ENCODE results near the gene HADHB. TPM values are rescaled to one million over a fixed set of nuclear protein-coding genes. Genes with fewer than 3 reads are reported as not detected.
"Not testable (repeated sequence)": the region's sequence is repeated elsewhere in the genome, so short reads cannot be mapped to it uniquely, and the experiment has no call there.

Gene HADHB
- total and polyA plus RNA-seq, 2 donors (not counting 1 experiment from before 2014, with no cell fraction given): 130 to 151 TPM

DNA sequence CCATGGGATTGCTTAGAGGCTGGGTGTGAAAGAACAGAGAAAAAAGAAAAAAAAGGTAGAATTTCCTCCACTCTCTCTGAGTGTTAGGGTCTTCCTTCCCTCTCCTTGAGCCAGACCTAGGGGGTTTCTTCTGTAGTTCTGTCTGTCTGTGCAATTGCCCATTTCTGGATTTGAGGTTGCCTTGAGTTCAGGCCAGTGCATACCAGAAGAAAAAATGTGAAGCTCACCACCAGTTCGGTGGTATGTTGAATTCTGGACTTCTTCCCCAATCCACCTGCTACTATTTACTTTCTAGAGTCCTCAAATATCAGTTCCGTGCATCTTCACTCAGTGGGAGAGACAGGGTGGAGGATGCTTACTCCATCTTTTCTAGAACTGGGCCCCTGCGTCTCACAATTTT lies 85.9 kb downstream of the HADHB start:
- peak in 1 of 2 donors; percentile 36 for DNase-seq (ENCODE audit: low read depth in 2 of 2)

GRCh38 chr2:26331321-26331720 lies 86.6 kb downstream of the HADHB start:
- H3K27me3 ChIP-seq (ENCODE audit: control insufficient read depth, insufficient read depth, low read length); H3K4me3 ChIP-seq (replicated peaks in 1 of 4; ENCODE audit: control extremely low read depth in 1 of 4, insufficient read depth in 1 of 4, low read depth in 3 of 4, low read length in 4 of 4); H3K36me3 ChIP-seq (ENCODE audit: control insufficient read depth, insufficient read depth, low read length); H3K79me2 ChIP-seq (ENCODE audit: control insufficient read depth, insufficient read depth, low read length); DNase-seq (ENCODE audit: low read depth in 2 of 2); H2AFZ ChIP-seq (ENCODE audit: low read length); H3K9ac ChIP-seq (ENCODE audit: insufficient read depth, low read length); H3K4me2 ChIP-seq (ENCODE audit: extremely low read depth, insufficient read depth, low read length); H3K9me3 ChIP-seq (ENCODE audit: control insufficient read depth, insufficient read depth, low read depth, low read length); H4K20me1 ChIP-seq (ENCODE audit: control insufficient read depth, extremely low read depth, insufficient read depth, low read length); H3K4me1 ChIP-seq (ENCODE audit: control insufficient read depth, extremely low read depth, insufficient read depth, low read length); H3K27ac ChIP-seq (ENCODE audit: insufficient read depth, low read length): not testable (repeated sequence)

More for the DNA sequence above, 85.9 kb downstream of the HADHB start:
- Histone ChIP-seq H3K4me1 (ENCODE audit: control insufficient read depth, extremely low read depth, insufficient read depth, low read length) (peaks cover 2% of the 10 kb centered on the region), H3K4me3 (replicated peaks in 1 of 4; ENCODE audit: control extremely low read depth in 1 of 4, insufficient read depth in 1 of 4, low read depth in 3 of 4, low read length in 4 of 4) (no peak overlapping the region), H2AFZ (ENCODE audit: low read length) (no peak overlapping the region), H3K4me2 (ENCODE audit: extremely low read depth, insufficient read depth, low read length) (no peak overlapping the region), H3K36me3 (ENCODE audit: control insufficient read depth, insufficient read depth, low read length) (no peaks in the 10 kb centered on the region), H3K27me3 (ENCODE audit: control insufficient read depth, insufficient read depth, low read length) (no peaks in the 10 kb centered on the region), H3K27ac (ENCODE audit: insufficient read depth, low read length) (no peak overlapping the region), H3K9ac (ENCODE audit: insufficient read depth, low read length) (no peak overlapping the region), H3K79me2 (ENCODE audit: control insufficient read depth, insufficient read depth, low read length) (no peaks in the 10 kb centered on the region), H3K9me3 (ENCODE audit: control insufficient read depth, insufficient read depth, low read depth, low read length) (no peaks in the 10 kb centered on the region), H4K20me1 (ENCODE audit: control insufficient read depth, extremely low read depth, insufficient read depth, low read length) (no peaks in the 10 kb centered on the region)
- TF ChIP-seq CTCF (conservative IDR thresholded peaks at IDR 0.05 in 1 of 2, IDR thresholded peaks at IDR 0.05 in 1 of 2; ENCODE audit: low read depth in 1 of 2, low read length in 2 of 2) (no peak), EZH2 (IDR thresholded peaks at IDR 0.05; ENCODE audit: low read length, missing control alignments) (no peak)

DNA sequence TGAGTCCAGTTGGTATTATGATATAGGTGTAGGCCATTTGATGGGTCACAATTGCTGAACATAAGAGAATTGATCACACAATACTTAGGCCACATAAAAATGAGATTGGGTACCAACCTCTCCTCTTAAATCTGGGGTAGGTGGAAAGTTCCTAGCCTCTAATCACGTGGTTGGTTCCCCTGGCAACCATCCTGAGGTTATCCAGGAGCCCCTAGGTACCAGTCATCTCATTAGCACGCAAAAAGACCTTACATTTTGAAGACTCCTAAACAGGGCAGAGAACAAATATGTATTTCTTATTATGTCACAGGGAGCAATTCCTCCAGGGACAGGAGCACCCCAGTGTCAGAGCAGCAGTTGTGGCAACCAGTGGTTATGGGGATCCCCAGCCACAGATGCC lies 88.6 kb downstream of the HADHB start:
- no peaks in the 10 kb centered on the region for H3K36me3 ChIP-seq (ENCODE audit: control insufficient read depth, insufficient read depth, low read length)
- no peak overlapping the region for H3K4me2 ChIP-seq (ENCODE audit: extremely low read depth, insufficient read depth, low read length)
- H3K79me2 ChIP-seq (ENCODE audit: control insufficient read depth, insufficient read depth, low read length): no peaks in the 10 kb centered on the region
- DNase-seq (ENCODE audit: low read depth in 2 of 2): no peak
- TF ChIP-seq EZH2 (IDR thresholded peaks at IDR 0.05; ENCODE audit: low read length, missing control alignments) (no peak), CTCF (conservative IDR thresholded peaks at IDR 0.05 in 1 of 2, IDR thresholded peaks at IDR 0.05 in 1 of 2; ENCODE audit: low read depth in 1 of 2, low read length in 2 of 2) (no peak)
- H3K9me3 ChIP-seq (ENCODE audit: control insufficient read depth, insufficient read depth, low read depth, low read length): no peaks in the 10 kb centered on the region
- no peak overlapping the region for H3K27ac ChIP-seq (ENCODE audit: insufficient read depth, low read length)
- no peaks in the 10 kb centered on the region for H3K27me3 ChIP-seq (ENCODE audit: control insufficient read depth, insufficient read depth, low read length)
- no peak overlapping the region for H3K4me3 ChIP-seq (replicated peaks in 1 of 4; ENCODE audit: control extremely low read depth in 1 of 4, insufficient read depth in 1 of 4, low read depth in 3 of 4, low read length in 4 of 4)
- H3K9ac ChIP-seq (ENCODE audit: insufficient read depth, low read length): no peak overlapping the region
- H2AFZ ChIP-seq (ENCODE audit: low read length): no peak overlapping the region
- H4K20me1 ChIP-seq (ENCODE audit: control insufficient read depth, extremely low read depth, insufficient read depth, low read length): no peaks in the 10 kb centered on the region
- no peaks in the 10 kb centered on the region for H3K4me1 ChIP-seq (ENCODE audit: control insufficient read depth, extremely low read depth, insufficient read depth, low read length)

Measured in fibroblast of lung (primary cell).